Ecto neural progenitor cell (in vitro differentiated cells): ENCODE measurements around the gene GFPT2.

Source experiments
- DNase-seq: peaks from one replicate; pipeline ENCODE4 v3.0.0-alpha.2; 2018; ENCODE audit warnings: low spot score

Gene GFPT2

DNA sequence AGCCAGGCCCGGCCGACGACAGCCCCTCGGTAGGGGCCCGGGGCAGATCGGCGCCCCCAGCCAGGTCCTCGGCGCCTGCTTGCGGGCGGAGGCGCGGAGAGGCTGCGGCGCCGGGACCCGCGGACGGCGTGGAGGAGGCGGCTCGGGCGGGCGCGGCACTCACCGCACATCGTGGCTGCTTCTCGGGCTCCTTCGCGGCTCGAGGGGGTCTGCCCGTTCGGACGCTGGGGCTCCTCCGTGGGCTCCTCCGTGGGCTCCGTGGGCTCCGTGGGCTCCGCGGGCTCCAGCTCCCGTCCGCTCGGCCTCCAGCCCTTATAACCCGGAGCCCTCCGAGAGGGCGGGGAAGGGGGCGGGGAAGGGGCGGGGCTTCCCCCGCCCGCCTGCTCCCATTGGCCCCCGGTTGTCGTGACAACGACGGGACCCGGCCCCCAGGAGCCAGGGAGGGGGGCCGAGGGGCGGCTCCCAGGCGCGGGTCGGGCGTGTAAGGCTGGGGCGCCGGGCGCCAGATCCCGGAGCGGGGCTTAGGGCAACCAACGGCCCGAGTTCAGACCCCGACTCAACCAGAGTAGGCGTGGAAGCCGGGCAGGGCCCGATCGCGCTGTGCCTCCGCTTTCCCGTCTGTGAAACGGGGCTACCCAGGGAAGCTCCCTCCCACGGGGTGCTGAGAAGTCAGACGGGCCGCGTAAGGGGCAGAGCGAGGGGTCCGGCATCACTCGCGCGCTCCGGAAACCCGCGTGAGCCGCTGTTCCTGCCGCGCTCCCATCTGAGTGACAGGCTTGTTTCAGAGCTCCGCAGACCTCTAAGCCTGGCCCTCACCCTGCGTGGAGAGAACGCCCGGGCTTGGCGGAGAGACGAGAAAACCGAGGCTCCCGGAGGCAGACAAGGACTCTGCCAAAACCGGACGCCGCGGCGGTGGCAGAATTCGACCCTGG lies at the start of gene GFPT2:
GFPT2 (minus strand) TSS at position 289 of the 932 bp plus-strand sequence; CDS start at position 170, 119 bp downstream.
- DNase-seq = peak; percentile 92

DNA sequence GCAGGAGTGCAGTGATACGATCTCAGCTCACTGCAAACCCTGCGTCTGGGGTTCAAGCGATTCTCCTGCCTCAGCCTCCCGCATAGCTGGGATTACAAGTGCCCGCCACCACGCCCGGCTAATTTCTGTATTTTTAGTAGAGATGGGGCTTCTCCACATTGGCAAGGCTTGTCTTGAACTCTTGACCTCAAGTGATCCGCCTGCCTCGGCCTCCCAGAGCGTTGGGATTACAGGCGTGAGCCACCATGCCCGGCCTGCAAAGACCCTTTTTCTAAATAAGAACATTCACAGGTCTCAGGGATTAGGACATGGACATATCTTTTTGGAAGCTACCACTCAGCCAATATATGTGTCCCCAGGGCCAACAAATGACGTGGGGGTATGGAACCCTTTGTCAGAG lies 49.6 kb upstream of the GFPT2 start:
- DNase-seq = no peak

DNA sequence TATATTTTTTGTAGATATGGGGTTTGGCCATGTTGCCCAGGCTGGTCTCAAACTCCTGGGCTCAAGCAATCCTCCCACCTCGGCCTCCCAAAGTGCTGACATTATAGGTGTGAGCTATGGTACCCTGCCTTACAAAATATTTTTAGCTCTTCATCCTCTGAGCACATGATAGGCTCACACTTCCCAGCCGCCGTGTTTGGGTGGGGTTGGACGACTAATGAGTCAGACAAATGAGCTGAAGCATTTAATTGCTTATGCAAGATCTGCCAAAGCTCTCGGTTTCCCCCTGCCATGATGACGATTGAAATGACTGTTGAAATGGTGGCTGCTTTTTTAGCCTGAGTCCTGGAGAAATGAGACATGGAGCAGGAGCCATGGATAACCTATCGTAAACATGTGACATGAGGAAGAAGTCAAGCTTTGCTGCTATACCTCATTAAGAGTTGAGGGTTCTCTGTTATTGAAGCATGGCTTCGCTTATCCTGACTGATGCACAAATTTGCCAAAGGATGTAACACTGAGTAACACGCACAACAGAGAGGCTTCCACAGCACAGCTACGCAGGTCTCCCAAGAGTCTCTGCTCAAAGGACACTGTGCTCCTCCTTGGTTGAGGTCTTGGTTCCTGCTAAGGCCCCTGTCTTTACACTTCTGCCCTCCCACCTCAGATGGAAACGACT lies 48.2 kb upstream of the GFPT2 start:
- DNase-seq = no peak

DNA sequence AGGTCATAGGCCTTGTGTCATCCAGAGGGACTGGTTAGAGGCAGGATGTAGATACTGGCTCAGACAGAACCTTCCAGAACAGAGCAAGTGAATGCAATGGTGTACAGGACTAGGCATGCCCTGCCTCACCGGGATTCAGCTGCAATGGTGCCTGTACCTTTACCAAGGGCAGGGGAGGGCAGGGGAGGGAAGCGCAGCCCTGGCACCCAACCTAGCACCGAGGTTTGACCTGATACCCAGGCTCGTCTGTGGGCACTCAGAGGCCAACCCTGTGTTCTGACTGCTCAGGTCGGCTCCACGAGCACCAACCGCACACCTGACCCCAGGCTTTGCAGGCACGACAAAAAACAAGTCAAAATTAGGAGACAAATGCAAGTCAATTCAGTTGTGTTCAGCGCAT lies 47.3 kb upstream of the GFPT2 start:
- DNase-seq = no peak

DNA sequence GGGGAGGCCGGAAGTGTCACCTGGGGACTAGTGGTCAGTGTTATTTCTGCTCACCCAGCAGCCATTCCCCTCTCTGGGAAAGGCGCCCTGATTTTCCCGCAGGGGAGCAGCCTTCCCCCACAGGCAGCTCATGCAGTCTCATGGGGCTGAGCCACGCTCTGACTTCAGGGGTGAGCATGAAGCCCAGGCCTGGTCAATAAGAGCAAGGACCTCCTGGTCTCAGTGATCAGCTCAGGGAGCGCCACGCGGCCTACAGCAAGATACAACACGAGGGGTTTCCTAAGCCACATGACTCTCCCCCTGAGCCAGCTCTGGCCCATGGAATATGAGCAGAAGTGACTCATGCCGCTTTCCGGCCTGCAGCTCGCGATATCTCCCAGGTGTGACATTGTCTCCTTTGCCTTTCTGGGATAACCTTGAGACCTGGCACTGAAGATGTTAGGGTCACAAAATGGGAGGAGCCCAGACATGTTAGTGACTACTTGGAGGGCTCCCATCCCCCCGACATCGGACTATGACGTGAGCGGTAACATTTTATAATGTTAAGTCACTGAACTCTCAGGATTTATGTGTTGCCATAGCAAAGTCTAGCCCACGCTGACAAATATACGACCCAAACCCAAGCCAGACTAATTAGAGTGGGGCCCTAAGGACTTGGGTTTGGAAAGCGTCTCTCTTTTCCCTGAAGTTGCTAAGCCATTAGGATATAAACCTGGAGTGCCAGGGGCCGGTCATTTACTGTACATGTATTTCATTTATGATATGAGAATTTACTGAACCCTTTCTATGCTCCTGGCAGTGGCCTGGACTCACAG lies 46.5 kb upstream of the GFPT2 start:
- DNase-seq = no peak

DNA sequence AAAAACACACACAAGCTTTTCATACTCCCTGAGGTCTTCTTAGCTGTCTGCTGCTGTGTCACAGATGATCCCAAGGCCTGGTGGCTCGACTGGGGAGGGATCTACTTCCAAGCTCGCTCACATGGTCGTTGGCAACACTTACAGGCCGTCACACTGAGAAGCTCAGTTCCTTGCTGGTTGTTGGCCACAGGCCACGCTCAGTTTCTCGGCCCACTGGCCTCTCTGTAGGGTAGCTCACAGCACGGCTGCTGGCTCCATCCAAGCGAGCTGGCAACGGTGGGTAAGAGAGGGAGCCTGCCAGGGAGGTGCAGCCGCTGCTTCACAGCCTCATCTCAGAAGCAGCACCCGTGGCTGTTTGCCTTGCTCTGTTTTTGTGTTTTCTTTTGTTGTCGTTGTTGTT lies 43.8 kb upstream of the GFPT2 start:
- no peak for DNase-seq

DNA sequence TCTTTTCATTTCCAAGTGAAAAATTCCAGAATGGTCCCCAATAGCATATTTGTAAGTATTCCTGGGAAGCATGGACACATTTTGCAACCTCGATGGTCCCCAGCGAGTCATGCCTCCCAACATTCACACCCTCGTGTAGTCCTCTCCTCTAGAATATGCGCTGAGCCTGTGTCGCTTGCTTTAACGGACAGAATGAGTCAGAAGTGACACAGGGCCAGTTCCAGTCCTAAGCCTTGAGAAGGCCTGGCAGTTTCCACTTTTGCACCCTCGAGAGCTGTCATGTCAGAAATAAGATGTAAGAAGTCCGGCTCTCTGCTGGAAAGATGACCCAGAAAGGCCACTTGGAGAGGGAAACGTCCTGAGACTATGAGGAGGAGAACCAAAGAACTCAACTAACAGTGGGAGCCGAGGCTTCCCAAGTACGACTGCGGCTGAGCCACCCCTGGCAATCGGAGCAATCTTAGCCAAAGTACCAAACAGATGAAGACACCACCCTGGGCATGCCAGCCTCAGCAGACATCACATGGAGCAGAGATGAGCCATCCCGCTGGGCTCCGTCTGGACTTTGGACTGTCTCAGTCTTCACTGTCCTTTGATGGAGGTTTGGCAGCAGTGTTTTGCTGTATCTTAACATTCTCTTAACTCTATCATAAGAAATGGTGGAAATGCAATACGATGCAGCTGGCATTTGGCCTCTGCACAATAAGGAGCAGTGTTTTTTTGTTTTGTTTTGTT lies 42.6 kb upstream of the GFPT2 start:
- no peak for DNase-seq

DNA sequence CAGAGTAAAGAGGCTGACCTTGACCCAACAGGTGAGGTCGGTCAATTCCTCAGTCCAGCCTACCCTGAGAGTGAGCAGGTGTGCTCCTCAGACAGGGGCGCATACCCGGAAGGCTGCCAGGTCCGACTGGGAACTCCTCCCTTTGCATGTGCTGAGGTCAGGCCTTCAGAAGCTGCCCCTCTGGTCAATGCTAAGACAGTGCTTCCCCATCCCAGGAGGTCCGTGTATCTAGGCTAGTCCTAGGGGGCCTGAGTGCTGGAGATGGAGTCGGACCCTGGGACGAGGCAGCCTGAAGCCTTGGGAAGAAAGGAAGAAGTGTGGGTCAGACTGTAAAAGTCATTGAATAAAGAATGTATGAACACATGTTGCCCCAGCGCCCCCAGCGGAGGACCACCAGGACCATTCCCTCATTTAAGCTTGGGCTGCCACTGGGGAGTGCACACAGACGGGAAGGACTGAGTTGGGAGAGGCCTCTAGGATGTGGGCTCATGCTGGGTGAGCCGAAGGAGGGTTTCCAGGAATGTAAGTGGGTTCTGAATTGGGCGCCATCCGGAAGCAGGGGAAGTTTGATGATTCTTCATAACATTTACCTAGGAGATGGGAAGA lies 41.0 kb upstream of the GFPT2 start:
- no peak for DNase-seq

DNA sequence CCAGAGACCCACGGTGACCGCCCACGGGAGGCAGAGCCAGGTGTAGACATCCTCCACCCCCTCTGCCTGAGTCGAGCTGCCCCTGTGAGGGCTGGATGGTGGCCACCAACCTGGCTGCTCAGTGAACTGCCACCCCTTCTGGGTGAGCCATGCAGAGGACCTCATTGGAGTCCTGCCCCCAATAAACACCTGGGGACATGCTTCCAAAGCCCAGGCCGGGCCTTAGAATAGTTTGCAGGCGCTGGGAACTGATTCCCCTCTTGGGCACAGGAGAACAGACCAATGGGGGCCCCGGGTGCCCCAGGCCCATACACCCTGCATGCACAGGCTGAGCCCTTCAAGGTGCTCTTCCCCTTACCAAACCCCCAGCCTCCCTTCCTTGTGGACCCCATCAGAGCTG lies 38.1 kb upstream of the GFPT2 start:
- no peak for DNase-seq

DNA sequence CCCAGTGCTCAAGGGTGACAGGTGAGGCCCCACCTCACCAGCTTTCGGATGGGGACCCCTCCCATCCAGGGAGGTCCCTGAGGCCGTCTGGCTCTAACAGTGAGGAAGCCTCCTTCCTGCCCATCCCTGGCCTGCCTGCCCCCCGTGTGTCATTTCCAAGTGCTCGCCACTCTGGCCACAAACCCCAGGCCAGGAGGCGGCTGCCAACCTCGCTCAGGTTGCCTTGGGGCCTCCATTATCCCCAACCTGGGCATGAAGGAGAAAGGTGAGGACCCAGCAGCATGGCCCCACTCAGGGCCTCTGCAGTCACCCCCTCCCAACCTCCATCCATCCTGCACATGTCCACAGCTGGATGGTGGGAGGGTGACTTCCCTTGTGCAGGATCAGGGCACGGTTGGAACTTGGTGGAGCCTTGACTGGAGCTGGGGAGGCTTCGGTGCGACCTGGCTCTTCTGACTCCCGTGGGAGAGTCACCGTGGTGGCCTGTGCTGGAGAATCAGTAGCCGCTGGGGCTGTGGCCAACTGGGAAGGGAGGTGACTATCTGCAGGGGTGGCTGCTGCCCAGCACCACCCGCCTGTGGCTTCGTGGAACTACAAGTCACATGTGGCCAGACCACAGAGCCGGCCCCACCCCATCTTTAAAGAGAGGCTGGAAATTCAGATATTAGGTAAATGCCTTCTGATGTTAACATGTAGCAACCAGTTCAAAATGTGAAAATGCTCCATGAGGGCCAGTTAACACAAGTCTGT lies 37.5 kb upstream of the GFPT2 start:
- no peak for DNase-seq

DNA sequence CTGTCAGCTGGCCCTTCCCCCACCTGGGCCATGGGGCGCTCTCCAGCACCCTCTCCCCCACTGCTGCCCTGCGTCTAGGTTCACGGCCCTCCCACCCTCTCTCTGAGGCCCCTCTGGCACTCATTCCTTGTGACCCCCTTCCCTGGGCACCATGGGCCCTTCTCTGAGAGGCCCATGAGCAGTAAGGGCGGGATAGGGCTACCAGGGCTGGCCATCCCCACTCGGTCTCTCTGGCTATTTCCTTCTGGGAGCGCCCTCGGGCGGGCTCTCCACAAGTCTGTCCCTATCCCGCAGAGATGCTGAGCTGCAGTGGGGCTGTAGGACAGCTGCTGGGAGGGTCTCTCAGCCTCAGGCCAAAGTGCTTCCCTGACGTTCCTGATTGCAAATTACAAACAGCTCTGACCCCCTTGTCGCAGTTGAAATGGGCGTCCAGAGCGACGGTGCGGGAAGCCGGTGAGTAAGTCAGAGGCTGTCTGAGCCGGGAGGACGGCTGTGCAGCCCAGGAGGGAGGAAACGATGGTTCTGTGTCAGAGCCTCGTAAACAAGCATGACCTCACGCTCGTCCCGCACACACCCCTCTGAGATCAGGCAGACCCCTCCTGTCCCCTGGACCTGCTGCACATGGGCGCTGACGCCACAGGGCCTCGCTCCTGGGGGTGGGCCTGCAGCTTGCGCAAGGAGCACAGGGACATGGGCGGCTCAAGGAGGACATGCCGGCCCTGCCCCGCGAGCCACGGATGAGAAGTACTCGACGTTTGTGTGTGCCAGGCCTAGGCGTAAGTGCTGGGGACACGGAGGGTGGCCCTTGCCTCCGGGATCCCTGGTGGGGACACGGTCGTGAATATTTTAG lies 36.3 kb upstream of the GFPT2 start:
- DNase-seq = no peak

DNA sequence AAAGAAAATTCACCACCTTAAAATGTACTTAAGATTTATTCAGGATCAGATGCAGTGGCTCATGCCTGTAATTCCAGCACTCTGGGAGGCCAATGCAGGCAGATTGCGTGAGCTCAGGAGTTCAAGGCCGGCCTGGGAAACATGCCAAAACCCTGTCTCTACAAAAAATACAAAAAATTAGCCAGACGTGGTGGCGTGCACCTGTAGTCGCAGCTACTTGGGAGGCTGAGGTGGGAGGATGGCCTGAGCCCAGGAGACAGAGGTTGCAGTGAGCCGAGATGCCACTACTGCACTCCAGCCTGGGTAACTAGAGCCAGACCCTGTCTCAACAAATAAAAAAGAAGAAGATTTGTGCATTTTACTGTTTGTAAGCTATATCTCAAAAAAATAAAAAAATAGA lies 34.7 kb upstream of the GFPT2 start:
- no peak for DNase-seq

DNA sequence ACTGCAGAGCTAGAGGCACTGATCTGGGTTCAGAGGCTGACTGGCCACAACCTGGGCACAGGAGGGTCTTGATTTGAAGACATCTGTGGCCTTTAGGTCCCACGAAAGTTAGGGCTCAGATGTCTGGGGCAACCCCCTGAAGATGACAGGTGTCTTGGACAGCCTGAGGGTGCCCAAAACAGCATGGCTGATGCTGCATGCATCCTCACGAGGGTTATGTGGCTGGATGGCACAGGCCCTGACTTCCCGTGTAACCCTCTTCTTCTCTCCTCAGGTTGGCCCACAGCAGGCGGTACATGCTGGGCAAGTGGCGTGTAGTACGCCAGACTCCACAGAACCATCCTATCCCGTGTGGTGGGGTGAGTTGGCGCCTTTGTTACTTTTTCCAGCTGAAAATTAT lies 29.8 kb upstream of the GFPT2 start:
- no peak for DNase-seq

DNA sequence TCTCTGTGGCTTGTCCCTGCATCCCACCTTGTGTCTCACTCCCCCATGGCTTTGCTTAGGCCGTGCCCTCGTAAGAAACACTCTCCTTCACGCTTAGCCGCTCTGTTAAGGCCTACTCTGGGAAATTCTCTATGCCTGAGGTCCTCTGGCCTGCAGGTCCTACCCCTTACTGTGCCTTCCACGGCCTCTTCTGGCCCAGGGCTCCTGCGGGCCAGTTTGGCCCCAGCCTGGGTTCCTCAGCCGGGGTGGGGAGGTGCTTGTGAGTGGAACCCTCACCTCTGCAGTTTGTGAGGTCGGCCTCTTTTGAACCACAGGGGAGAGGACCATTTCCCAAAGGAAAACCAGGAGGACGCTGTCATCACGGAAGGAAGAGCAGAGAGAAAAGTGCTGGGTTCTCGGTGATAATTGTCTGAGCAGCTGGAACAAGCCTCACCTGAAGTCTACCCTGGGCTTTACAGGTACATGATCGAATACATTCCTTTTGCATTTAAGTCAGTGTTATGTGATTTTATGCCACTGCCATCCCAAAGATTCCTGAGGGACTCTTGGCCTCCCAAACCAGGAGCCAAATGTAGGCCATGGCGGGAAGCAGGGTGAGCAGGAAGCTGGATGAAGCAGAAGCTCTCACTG lies 28.8 kb upstream of the GFPT2 start:
- DNase-seq = no peak

DNA sequence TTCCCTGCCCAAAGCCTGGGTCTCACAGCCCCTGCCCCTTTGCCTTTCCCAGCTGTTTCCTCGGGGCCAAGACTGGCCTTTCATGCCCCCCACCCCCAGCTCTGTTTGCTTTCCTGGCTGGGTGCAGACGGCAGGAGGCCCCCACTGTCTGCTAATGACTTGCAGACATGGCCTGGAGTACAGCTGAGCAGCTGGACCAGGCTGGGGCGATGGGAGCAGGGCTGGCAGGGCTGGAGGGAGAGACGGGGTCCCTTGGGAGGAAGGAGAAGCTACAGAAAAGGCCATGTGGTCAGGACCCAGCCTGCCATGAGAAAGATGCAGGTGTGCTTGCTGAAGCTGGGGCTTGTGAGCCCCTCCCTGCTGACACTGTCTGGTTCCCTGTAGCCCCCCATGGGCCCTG lies 28.3 kb upstream of the GFPT2 start:
- DNase-seq = no peak

DNA sequence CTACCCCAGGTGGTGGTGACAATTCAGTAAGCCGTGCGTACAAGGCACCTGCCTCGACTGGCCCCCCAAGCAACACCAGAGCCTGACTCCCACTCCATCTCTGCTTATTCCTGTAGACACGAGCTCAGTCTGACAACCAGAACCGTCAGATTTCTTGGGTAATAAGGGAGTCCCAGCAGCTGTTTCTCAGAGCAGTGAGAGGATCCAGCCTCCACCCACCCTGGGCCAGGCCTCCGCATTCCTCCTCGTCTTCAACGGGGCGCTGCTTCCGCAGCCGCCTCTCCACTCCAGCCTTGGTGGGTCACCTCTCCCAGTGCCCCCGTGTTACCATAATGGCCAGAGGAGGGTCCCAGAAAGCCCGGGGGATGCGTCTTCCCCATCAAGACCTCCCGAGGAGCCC lies 27.7 kb upstream of the GFPT2 start:
- DNase-seq = no peak

DNA sequence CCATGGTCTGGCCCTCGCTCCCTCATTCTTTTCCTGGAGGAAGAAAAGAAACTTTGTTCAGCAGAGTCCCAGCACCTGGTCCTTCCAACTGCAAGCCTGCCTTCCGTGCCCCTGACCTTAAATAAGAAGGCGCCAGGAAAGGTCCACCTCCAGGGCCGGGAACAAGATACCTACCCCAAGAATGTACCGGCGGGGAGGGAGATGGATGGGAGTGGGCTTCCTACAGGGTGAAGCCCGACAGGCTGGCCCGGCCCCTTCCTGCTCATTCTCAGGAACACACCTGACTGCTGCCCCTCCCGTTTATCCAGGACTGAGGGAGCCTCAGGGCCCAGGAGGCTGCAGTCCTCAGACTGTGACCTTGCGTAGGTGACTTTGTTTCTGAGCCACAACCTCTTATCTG lies 27.3 kb upstream of the GFPT2 start:
- no peak for DNase-seq

DNA sequence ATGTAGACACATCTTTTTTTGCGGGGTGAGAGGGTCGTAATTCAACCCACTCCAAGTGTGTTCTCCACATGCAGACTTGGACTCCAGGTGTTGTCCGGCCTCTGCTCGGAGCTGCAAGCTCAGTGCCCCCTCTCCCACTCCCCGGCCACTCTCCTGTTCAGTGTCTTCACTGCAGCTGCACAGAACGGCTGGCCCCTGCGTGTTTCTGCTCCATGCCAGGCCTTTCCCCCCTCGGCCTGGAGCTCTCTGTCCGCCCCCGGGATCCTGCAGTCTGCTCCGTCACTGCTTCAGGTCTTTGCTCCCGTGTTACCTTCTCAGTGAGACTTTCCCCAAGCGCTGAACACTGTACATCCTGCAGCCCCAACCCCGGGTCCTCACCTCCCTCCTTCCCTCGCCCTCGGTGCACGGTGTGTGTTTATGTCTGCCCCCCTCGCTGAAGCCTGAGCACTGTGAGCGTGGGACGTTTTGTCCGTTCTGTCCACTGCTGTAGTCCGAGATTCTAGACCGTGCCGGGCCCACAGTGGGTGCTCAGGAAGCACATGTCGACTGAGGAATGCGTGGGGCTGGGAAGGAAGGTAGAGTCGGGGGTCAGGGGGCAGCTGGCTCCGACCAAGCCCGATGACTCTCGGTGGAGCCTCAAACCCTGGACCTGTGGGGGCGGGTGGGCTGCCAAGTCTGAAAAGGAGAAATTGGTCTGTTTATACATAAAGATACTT lies 26.4 kb upstream of the GFPT2 start:
- no peak for DNase-seq
